ENCODE data around the gene TMEM131. TPM values are rescaled to one million over a fixed set of nuclear protein-coding genes. Genes with fewer than 3 reads are reported as not detected.

The TMEM131 gene
- total RNA-seq, 1 donor from 2014 or later: 20.0 TPM

- intact Hi-C loops (cut with DNase I): no loop called here
- Histone ChIP-seq H3K36me3 (no peaks in the 10 kb centered on the region), H3K4me1 (peaks cover 5 to 8% of the 10 kb centered on the region in 2 donors)
Observed at GRCh38 chr2:97970293-97971060, 25.3 kb downstream of the TMEM131 start.

GRCh38 chr2:97969081-97970067 lies 26.4 kb downstream of the TMEM131 start:
- no peak overlapping the region for H3K27ac ChIP-seq
- intact Hi-C loops (cut with DNase I): no loop called here
- no peak for DNase-seq (ENCODE audit: low spot score in 2 of 2)
- no peak for TF ChIP-seq CTCF (IDR thresholded peaks at IDR 0.05)
- no peaks in the 10 kb centered on the region for H3K36me3 ChIP-seq
- peaks cover 5 to 10% of the 10 kb centered on the region in 2 donors for H3K4me1 ChIP-seq
- H3K4me3 ChIP-seq: no peak overlapping the region
- H3K9me3 ChIP-seq: peaks cover 0 to 11% of the 10 kb centered on the region in 2 donors
- no peaks in the 10 kb centered on the region for H3K27me3 ChIP-seq

More at GRCh38 chr2:97970293-97971060, 25.3 kb downstream of the TMEM131 start:
- DNase-seq (ENCODE audit: low spot score in 2 of 2): no peak
- H3K9me3 ChIP-seq: peaks cover 0 to 22% of the 10 kb centered on the region in 2 donors
- H3K27ac ChIP-seq: no peak overlapping the region
- no peak overlapping the region for H3K4me3 ChIP-seq
- TF ChIP-seq CTCF (IDR thresholded peaks at IDR 0.05): no peak
- no peaks in the 10 kb centered on the region for H3K27me3 ChIP-seq

GRCh38 chr2:97967931-97968627 lies 27.7 kb downstream of the TMEM131 start:
- H3K27ac ChIP-seq: no peak overlapping the region
- no peak for DNase-seq (ENCODE audit: low spot score in 2 of 2)
- H3K36me3 ChIP-seq: no peaks in the 10 kb centered on the region
- no peaks in the 10 kb centered on the region for H3K9me3 ChIP-seq
- no peaks in the 10 kb centered on the region for H3K27me3 ChIP-seq
- H3K4me3 ChIP-seq: no peak overlapping the region
- TF ChIP-seq CTCF (IDR thresholded peaks at IDR 0.05): no peak
- intact Hi-C loops (cut with DNase I): no loop called here
- peaks cover 5 to 10% of the 10 kb centered on the region in 2 donors for H3K4me1 ChIP-seq

GRCh38 chr2:97967216-97967592 lies 28.5 kb downstream of the TMEM131 start:
- no peak overlapping the region for H3K4me3 ChIP-seq
- H3K27me3 ChIP-seq: no peaks in the 10 kb centered on the region
- H3K27ac ChIP-seq: no peak overlapping the region
- DNase-seq (ENCODE audit: low spot score in 2 of 2): no peak
- intact Hi-C loops (cut with DNase I): no loop called here
- peaks cover 5 to 10% of the 10 kb centered on the region in 2 donors for H3K4me1 ChIP-seq
- no peak for TF ChIP-seq CTCF (IDR thresholded peaks at IDR 0.05)
- H3K36me3 ChIP-seq: no peaks in the 10 kb centered on the region
- H3K9me3 ChIP-seq: no peaks in the 10 kb centered on the region

GRCh38 chr2:97966545-97967215 lies 29.1 kb downstream of the TMEM131 start:
- H3K27ac ChIP-seq: no peak overlapping the region

More at GRCh38 chr2:97966545-97967215, 29.1 kb downstream of the TMEM131 start:
- no peaks in the 10 kb centered on the region for H3K36me3 ChIP-seq
- no peak for TF ChIP-seq CTCF (IDR thresholded peaks at IDR 0.05)
- intact Hi-C loops (cut with DNase I): no loop called here
- no peak for DNase-seq (ENCODE audit: low spot score in 2 of 2)
- H3K4me1 ChIP-seq: peaks cover 5 to 10% of the 10 kb centered on the region in 2 donors
- no peaks in the 10 kb centered on the region for H3K9me3 ChIP-seq
- no peaks in the 10 kb centered on the region for H3K27me3 ChIP-seq
- no peak overlapping the region for H3K4me3 ChIP-seq

All from ascending aorta (tissue), 2 donors.